C4-2B (cell line): ENCODE results near the gene HERC3.

Experiments used
- H3K27ac ChIP-seq: fragments of 450-650 bp; 2 replicates; pipeline ENCODE4 v1.5.1; 2017
- ZFX ChIP-seq: fragments of 450-650 bp; IDR thresholded peaks from 2 replicates; pipeline ENCODE4 v1.6.1; 2017
- TF ChIP-seq, protein P1 (sequence below): fragments of 450-650 bp; conservative IDR thresholded peaks from 2 replicates; pipeline ENCODE4 v1.5.1; 2017; ENCODE audit warnings: mild to moderate bottlenecking

Gene HERC3

DNA sequence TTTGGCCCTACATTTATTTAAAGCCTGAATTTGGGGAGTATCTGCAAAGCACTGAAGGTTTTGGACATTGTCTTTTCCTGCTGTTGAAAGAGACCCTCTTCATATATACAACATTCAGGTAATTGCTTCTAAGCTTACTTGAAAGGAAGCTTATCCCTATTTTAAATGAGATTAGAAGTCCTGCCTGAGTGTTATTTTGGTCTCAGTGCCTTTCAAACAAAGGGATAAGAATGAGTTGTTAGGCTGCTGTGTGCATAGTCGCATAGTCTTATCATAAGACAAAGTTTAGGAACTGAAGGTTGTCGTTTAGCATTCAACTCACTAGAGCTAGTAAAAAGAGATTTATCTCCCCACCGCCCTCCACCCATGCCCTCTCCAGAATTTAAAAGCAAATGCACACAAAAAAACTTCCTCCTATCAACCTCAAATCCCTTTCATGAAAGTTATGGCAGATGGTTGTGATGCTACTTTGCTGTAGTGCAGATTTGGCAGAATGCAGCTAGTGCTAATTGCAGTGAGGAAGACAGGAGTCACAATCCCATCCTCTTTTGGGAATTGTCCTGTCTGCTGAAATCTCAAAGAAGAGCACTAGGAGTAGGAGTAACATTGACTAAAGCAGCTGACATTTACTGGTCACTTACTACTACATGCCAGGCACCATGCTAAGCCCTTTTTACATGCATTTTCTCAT is 5.8 kb downstream of the HERC3 start:
- peak overlapping the region; percentile 72; the same call in 1 of the 2 replicates for H3K27ac ChIP-seq
- TF ChIP-seq, protein P1, sequence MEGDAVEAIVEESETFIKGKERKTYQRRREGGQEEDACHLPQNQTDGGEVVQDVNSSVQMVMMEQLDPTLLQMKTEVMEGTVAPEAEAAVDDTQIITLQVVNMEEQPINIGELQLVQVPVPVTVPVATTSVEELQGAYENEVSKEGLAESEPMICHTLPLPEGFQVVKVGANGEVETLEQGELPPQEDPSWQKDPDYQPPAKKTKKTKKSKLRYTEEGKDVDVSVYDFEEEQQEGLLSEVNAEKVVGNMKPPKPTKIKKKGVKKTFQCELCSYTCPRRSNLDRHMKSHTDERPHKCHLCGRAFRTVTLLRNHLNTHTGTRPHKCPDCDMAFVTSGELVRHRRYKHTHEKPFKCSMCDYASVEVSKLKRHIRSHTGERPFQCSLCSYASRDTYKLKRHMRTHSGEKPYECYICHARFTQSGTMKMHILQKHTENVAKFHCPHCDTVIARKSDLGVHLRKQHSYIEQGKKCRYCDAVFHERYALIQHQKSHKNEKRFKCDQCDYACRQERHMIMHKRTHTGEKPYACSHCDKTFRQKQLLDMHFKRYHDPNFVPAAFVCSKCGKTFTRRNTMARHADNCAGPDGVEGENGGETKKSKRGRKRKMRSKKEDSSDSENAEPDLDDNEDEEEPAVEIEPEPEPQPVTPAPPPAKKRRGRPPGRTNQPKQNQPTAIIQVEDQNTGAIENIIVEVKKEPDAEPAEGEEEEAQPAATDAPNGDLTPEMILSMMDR = no peak
- no peak for TF ChIP-seq ZFX

DNA sequence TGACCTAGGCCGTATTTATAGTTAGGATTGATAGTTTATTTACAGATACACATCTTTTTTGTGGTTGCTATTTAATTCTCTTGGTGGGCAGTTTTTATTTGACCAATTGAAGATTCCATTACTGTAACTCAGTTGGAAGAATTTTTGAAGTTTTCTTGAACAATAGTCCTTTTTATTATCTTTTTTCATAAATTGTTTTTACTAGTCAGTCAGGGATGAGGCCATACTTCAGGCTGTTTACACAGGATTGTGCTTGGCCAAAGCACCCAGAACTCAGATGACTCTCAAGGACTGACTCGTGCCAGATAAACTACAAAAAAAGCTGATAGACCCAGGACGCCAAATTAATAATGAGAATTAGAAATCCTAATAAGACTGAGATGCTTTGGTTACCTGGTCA is 7.0 kb downstream of the HERC3 start:
- no peak for TF ChIP-seq ZFX
- TF ChIP-seq, protein P1 = no peak
- peak overlapping the region; percentile 72; the same call in 1 of the 2 replicates for H3K27ac ChIP-seq

DNA sequence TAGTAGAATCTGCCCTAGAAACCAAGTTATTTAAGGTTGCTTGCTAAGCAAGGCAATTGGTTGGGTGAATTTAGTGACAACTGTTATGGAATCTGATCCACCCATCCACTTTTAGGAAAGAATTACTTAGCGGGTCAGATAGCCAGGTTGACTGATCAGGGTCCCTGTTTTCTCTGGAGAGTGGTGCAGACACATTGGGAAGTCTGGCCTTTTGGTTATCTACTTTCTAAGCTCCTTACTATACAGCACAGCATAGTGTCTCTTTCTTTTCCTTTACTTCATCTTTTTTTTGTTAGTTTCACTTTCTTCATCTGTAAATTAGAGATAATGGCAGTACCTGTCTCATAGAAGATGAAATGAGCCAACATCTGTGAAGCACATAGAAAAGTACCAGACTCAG is 7.4 kb downstream of the HERC3 start:
- TF ChIP-seq, protein P1 = no peak
- no peak for TF ChIP-seq ZFX
- peak overlapping the region; percentile 72; the same call in 1 of the 2 replicates for H3K27ac ChIP-seq

DNA sequence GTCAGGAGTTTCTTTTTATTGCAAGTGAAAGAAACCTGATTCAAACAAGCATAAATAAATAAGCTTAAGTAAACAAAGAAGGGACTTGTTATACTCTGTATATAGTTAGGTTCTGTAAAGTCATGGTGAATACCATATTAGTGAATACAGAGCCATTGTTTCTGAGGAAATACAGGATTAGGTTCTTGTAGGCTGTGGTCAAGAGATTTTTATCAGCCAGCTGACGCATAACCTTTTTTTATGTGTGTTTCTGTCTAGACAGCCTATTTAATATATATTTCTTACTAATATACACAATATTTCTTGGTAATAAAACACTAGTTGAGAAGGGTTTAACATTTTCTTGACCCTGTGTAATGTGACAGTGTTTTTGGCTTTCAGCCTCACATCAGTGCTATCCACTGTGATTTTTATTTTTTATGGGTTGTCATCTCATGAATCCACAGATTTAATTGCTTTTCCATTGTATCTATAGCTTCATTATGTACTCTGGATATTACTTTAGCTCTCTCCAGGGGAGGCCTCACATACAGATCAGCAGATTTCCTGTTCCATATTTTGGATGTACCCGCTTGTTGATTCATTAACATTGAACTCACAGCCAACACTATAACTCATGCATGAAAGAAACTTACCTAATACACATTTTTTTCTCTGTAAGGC is 8.0 kb downstream of the HERC3 start:
- no peak overlapping the region for H3K27ac ChIP-seq
- TF ChIP-seq ZFX = no peak
- TF ChIP-seq, protein P1 = no peak

DNA sequence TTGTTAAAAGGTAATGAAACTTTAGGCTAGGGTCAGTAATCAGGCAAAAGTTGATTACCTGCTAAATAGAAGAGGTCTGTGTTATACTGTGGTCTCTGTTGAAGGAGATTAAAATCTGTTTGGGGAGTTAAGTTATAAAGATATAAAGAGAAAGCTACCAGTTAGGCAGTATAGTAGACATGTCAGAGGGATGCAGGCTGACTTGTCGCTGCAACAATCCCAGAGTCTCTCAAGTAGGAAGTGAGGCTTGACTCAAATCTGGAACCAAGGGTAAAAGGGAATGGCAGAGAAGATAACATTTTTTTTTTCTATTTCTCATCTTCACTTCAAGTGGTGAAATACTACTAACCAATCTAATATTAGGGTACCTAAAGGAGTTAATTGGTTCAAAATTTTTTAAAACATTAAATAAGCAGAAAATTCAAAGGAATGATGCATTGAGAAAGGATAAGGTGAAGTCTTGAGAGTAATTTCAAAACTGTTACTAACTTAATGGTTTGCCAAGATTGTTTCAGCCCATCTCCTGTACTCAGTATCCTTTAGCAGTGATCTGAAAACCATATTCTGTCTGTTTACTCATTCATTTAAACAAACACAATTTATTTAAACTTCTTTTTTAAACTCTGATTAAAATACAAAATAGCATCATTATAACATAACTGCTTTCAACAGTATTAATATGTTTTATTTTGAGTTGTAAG is 12.8 kb downstream of the HERC3 start:
- TF ChIP-seq, protein P1 = no peak
- no peak for TF ChIP-seq ZFX
- H3K27ac ChIP-seq = no peak overlapping the region

DNA sequence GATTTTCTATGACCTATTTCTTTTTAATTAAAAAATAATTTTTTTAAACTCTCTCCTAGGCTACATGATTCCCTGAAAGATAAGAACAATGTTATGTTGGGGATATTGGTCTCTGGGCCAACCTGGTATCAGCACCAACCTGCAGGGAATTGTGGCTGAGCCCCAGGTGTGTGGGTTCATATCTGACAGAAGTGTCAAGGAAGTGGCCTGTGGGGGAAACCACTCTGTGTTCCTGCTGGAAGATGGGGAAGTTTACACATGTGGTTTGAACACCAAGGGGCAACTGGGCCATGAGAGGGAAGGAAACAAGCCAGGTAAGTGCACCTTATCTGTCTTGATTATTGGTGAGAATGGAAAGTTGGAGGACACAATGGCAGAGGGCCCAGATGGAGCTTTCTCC is 13.5 kb downstream of the HERC3 start:
- H3K27ac ChIP-seq = no peak overlapping the region
- TF ChIP-seq, protein P1 = no peak
- TF ChIP-seq ZFX = no peak

DNA sequence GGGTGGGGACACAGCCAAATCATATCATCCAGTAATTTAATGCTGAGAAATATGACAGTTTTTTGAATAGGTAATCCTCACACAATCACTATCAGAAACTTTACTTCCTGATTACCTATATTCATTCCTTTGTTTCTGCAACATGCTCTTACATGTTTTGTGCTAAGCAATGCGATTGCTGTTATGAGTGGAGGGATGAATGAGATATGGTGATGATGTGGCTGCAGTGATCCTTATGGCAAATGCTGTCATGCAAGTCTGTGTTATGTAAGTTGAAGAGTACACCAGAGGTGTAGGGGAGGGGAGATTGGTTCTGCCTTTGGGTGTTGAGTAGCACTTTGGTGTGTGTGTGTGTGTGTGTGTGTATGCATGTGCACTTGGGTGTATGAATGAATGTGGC is 14.6 kb downstream of the HERC3 start:
- TF ChIP-seq, protein P1 = no peak
- no peak for TF ChIP-seq ZFX
- no peak overlapping the region for H3K27ac ChIP-seq
